Ammon's horn (tissue), 1 donor: ENCODE measurements around the gene NEAT1.

Source experiments
- DNase-seq: peaks from one replicate; pipeline ENCODE4 v3.0.0-alpha.2; 2016; ENCODE audit warnings: low spot score

Gene NEAT1

DNA sequence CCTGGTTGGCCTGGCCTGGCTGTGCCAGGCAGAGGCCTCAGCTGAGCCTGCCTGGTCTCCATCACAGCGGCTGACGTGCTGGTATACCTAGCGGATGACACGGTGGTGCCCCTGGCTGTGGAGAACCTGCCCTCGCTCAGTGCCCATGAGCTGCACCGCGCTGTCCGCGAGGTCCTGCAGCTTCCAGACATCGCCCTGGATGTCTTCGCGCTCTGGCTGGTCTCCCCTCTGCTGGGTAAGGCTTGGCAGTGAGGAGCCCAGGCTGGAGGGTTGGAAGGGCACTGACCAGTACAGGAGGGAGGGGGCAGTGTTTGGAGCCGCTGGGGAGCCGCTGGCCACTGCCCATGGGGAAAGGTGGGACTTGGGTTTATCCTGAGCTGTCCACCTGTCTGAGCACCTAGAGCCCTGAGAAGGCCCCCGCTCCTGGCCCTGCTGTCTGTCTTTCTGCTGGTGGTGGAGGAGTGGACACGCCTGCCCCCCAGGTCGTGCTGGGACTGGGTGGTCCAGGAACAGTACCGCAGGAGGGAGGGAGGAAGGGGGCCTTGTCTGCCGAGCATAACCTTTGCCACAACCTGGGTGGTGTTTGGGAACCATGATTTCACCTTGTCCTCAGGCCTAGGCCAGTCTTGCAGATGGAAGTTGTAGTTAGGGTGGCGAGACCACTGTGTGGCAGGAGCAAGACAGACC lies 33.2 kb upstream of the NEAT1 start:
- DNase-seq = no peak

DNA sequence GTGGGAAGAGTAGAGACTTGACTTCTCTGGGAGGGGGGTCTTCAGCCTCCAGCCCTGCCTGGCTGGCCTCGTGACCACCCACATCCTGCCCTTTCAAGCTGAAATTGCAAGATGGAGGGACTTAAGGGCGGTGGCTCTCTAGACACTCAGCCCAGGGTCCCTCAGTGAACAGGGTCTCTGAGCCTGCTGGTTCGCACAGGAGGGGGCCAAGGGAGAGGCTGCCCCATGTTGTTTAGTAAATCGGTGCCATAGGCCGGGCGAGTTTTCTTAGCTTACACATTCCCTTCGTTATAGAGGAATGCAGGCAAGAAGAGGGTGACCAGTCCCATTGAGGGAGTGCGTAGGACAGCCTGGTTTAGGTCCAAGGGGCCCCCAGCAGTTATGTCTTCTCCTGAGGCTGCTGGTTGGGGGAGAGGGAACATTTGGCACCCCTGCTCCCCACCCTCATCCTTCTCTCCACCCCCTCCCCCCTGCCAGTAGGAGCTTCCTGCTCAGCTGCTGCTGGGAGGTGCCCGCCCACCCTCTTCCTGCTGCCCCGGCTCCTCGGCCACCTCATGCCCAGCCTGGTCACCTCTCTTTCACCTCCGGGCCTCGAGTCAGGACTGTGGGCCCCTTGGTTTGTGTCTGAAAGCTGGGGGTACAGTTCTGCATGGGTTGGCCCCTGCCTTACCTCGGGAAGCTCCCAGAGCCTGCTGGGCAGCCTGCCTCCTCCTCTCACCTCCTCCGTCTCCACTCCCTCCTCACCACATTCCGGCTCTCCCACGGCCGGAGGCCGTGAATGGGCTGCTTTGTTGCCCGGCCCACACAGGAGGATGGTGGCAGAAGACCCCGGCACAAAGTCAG lies 32.3 kb upstream of the NEAT1 start:
- no peak for DNase-seq

DNA sequence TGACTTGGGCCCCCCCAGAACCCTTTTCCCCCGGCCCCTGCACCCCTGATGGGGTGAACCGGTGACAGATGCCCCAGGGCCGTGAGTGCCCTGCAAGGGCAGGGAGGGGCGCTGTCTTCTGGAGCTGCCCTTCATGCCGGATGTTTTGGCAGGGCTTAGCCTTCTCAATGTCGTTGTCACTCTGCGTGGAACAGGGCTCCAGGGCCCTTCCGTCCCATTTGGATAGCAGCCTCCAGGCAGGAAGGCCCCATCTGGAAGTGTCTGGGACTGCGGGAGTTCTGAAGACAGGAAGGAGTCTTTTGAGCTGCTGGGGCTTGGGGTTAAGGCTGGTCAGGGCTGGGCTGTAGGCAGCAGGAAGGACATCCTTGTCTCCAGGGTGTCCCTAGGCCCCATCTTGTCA lies 31.6 kb upstream of the NEAT1 start:
- no peak for DNase-seq

DNA sequence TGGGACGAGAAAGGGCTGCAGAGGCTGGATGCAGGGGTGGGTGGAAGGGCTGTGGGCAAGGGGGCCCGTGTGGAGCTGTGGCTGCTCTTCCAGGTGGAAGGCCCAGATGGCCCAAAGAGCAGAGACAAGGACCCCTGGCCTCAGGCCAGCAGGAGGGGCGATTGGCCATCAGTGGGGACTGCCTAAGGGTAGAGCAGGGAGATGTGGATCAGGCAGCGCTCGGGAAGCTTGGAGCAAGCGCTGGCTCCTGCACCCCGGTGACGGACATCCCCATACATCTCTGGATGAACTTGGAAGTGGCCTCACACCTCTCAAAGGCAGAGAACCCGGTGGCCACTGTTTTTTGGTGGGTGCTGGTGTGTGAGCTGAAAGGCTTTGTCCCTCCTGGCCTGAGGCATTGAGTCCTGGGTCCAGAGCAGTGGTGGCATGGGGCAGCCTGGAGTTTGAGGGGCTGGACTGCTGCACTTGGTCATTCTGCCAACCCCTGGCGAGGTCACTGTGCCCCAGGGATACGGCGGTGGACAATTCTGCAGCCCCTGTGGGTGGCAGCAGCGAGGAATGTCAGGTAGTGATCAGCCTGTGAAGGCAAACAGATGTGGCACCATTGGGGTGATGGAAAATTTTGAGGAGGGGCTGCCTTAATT lies 30.3 kb upstream of the NEAT1 start:
- no peak for DNase-seq

DNA sequence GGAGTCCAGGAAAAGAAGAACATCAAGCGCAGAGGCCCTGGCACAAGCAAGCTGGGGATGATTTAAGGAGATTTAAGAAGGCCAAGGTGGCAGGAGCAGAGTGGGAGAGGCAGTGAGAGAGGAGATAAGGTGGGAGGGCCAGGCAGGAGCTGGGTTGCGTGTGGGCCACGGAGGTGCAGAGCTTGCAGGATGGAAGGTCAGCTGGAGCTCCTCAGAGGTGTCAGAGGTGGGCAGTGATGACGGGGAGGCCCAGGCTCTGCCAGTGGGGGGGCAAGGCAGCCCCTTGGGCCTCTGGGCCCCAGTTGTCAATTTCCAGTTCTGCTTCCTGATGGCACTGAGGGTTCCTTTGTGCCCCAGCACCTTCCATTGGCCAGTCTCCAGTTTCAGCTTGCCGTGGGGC lies 29.7 kb upstream of the NEAT1 start:
- no peak for DNase-seq

DNA sequence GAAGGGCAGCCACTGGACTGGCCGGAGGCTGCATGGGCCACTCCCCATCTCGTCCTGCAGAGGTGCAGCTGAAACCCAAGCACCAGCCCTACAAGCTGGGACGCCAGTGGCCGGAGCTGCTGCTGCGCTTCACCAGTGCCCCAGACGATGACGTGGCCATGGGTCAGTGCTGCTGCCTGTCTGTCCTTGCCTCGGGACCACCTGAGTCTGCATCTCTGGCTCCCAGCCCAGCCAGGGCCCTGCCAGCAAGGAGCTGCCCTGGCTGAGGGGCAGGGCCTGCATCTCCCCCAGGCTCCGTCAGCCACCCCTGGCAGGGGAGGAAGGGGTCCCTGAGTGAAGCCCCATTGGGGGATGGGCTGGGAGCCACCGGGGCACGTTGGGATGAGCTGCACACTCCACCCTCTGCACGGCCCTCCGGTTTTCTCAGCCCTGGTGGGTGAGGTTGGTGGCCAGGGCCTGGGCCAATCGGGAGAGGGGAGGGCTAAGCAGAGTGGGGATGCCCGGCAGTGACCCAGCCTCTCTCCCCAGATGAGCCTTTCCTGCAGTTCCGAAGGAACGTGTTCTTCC lies 29.0 kb upstream of the NEAT1 start:
- DNase-seq = no peak

DNA sequence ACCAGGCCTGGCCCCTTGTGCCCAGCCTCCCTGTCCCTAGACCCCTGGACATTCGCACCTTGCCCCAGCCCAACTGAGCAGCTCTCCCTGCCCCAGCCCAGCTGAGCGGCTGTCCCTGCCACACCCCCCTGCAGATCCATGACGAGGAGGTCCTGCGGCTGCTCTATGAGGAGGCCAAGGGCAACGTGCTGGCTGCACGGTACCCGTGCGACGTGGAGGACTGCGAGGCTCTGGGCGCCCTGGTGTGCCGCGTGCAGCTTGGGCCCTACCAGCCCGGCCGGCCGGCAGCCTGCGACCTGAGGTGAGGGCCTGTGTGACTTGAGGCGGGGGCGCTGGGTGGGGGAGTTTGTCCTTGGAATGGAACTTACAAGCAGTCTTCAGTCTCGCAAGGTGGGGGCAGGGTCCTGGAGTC lies 28.5 kb upstream of the NEAT1 start:
- no peak for DNase-seq

DNA sequence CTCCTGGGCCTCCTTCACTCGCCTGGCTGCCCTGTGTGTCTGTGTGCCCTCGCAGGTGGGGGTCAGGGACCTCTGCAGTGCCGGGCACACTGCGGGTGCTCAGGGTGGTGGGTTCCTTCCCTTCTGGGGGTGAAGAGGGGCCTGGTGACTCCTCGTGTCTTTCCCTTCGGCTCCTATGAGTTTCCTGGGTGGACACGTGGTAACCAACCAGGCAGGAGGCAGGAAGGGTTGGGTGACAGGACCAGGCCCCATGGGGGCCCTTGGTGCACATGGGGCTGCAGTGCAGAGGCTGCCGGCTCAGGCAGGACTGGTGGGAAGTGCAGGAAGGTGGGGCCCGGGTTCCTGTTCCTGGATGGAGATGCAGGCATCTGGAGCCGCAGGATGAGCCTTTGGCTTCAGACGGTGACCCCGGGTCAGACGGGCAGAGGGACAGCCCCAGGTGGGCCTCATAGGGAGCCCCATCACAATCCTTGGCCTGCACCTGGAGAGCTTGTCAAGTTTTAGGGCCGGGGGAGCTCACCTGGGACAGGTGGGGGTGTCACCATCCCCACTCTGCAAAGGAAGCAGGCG lies 26.6 kb upstream of the NEAT1 start:
- DNase-seq = no peak

DNA sequence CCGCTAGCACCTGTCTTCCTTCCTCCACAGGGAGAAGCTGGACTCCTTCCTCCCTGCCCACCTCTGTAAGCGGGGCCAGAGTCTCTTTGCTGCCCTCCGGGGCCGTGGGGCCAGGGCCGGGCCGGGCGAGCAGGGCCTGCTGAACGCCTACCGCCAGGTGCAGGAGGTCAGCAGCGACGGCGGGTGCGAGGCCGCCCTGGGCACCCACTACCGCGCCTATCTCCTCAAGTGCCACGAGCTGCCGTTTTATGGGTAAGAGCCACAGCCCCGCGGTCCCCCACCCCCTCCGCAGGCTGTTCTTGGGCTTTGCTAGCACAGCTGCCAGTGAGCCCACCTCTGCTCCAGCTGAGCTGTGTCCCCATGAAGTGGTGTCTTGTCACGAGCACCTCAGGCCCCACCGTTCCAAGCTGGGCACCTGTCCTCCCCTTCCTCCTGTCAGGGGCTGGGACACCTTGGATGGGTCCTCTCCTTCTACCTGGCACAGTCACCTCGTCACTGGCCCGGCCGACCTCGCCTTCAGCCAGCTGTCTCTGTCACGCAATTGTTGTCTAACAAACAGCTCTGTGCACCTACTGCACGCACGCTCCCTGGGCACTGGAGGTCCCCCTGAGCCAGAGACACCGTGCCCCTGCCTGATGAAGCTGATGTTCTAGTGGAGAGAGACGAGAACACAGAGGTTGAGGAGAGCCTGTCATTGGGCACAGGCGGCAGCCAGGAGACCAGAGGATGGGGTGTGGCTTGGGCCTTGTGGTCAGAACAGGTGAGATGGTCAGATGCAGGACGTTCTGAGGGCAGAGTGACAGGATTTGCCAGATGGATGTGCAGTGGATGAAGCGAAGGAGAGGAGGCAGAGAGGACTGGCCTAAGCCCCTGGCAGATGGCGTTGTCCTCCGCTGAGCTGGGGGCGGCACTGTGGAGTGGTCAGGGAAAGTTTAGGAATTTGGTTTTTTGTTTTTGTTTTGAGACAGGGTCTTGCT lies 25.5 kb upstream of the NEAT1 start:
- DNase-seq = no peak

DNA sequence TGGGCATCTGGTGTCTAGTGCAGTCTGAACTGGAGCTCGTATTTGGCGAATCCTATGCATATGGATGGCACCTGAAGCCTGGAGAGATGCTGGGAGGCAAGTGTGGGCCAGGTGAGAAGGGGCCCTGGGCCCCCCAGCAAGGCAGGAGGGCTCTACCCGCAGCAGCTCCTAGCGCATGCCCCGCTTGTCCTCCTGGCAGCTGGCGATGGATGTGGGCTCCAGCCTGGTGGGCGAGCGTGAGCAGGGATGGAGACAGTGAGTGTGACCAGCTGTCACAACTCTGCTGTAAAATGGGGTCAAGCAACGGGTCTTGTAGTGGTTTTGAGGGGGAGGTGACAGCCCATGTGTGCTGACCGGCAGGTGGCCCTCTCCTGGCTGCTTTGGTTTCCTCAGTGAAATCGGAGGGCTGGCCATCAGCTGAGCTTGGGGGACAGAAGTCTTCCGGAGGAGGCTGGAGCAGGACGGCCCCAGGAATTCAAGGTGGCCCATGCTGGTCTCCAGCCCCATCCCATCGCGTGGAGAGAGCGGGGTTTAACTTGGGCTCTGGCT lies 24.2 kb upstream of the NEAT1 start:
- no peak for DNase-seq

DNA sequence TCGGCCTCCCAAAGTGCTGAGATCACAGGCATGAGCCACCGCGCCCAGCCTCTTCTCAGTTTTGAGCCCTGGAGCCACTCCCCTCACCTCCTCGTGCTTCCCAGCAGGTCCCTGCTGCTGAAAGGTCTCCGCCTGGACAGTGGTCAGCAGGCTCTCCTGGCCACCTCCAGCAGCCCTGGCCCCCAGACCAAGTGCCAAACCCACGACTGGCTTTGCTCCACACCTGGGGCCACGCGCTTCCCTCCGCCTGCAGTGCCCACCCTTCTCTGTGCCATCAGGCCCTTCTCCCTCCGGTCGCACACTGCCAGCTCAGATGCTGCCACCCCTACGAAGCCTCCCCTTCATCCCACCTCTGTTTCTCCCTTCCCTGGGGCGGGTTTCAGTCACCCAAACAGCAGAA lies 23.3 kb upstream of the NEAT1 start:
- no peak for DNase-seq

DNA sequence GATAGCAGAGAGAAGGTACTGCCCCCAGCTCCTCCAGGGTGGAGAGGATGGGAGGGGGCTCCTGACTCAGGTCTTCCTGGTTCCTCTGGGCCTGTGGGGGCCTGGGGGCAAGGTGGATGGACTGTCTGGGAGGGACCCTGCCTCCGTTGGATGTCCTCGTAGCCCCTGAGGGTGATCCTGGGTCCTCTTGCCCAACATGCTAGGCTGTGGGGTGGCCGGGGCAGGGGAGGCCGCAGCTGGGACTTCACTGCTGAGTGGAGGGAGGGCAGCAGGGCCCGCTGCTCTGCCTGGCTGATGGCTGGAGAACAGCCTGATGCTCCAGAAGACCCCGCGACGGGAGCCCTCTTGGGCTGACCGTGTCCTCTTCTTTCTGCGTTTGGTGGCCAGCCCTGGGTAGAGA lies 22.8 kb upstream of the NEAT1 start:
- no peak for DNase-seq

DNA sequence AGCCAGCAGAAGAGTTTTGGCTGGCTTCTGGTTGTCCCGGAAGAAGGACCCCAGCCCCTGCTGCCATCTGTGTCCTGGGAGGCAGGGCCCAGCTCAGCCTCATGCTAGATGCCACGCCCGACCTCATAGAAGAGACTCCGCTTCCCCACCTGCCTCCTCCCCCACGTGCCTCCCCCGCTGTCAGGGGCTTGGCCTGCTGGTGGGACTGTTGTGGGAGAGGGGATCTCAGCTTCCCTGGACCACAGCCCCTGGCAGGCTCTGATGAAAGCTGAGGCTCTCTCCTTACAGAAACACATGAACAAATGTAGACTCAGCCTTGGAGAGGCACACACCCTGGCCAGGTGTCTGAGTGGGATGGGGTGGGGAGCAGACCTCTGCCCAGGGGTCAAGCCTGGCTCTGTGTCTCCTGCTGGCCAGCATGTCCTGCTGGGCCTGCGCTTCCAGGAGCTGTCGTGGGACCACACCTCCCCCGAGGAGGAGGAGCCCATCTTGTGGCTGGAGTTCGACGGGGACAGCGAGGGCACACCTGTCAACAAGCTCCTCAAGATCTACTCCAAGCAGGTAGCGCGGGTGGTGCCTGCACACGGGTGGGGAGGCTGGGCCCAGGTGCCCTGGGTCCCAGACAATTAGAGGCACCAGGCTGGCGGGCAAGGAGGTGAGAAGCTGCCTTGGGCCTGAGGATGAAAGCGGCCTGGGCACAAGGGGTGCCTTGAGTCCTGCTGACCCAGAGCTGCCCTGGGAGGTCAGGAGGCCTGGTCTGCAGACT lies 22.1 kb upstream of the NEAT1 start:
- DNase-seq = no peak

DNA sequence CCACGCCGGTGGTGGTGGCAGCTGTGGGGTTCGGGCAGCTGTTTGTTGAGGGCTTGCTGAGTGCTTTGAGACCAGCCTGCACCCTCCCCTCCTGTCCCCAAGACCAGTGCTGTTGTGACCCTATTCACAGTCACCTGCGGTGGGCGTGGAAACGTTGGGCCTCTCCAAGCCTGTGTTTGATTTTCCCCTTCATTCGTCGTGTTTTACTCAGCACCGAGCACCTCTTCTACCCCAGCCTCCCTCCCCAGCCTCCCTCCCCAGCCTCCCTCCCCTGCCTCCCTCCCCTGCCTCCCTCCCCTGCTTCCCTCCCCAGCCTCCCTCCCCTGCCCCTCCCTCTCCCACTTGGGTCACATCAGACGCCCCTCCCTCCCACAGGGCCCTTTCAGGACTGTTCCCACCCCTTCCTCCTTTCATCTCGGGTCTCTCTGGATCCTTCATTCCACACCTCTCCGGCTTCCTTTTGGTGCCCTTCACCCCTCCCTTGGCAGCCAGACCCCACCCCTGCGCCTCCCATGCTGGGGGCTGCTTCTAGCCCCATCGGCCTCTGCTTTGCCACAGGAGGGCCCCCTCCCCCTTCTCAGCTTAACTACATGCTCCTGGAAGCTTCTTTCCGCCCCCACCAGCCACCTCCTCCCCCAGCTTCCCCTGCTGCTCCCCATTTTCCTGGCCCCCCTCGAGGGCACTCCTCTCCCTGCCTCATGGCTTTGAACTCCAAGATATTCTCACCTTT lies 21.4 kb upstream of the NEAT1 start:
- no peak for DNase-seq

DNA sequence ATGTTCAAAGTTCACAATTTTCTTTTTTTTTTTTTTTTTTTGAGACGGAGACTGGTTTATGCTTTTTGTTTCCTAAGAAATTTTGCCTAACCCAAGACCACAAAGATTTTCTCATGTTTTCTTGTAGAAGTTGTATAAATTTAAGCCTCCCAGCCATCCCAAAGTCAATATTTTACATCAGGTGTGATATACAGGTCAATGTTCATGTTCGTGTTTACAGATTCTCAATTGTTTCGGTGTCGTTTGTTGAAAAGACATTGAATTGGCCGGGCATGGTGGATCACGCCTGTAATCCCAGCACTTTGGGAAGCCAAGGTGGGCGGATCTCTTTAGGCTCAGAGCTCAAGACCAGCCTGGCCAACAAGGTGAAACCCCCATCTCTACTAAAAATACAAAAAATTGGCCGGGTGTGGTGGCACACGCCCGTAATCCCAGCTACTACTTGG lies 20.8 kb upstream of the NEAT1 start:
- DNase-seq = no peak

DNA sequence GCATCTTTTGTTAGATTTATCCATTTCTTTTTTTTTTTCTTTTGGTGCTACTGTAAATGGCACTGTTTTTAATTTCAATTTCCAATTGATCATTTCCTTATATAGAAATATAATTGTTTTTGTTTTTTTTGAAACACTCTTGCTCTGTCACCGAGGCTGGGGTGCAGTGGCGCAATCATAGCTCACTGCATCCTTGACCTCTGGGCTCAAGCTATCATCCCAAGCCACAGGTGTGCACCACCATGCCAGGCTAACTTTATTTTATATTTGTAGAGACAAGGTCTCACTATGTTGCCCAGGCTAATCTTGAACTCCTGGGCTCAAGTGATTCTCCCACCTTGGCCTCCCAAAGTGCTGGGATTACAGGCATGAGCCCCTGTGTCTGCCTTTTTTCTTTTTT lies 19.8 kb upstream of the NEAT1 start:
- DNase-seq = no peak

DNA sequence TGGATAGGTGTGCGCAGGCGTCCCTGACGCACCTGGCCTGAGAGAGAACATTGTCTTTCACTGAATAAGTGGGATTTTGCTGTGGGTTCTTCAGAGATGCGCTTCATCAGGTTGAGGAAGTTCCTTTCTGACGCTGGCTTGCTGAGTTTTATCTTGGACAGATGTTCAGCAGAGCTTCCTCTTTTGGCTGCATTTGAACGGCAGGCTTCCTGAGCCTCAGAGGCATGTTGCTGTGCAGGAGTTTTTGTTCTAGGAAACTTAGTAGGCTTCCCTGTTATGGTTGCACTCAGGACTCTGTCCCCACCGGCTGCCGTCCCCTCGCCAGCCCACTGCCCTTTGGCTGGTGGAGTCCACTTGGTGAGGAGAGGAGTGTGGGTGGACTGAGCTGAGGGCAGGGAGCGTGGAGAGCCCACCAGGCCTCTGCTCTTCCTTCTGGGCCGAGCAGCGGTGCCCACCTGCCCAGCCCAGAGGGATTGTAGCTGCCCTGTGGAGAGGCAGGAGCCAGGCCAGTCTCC lies 18.9 kb upstream of the NEAT1 start:
- peak; percentile 59 for DNase-seq

DNA sequence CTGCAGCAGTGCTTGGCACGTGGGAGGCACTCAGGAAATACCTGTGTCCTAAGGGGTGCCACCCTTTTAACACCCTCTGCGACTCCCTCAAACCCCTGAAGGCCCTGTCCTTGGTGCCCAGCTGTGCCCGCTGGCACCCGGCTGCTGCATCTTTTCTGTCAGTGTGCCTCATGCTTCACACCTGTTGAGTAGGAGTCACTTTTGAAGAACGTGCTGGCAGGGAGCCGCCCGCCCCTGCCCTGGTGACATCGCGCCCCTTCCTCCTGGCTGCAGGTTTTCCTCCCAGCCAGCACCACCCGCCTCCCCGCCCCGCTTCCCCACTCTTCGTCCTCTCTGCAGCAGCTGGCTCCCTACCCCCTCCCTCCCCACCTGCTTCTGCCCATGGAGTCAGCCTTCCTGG lies 18.4 kb upstream of the NEAT1 start:
- no peak for DNase-seq

DNA sequence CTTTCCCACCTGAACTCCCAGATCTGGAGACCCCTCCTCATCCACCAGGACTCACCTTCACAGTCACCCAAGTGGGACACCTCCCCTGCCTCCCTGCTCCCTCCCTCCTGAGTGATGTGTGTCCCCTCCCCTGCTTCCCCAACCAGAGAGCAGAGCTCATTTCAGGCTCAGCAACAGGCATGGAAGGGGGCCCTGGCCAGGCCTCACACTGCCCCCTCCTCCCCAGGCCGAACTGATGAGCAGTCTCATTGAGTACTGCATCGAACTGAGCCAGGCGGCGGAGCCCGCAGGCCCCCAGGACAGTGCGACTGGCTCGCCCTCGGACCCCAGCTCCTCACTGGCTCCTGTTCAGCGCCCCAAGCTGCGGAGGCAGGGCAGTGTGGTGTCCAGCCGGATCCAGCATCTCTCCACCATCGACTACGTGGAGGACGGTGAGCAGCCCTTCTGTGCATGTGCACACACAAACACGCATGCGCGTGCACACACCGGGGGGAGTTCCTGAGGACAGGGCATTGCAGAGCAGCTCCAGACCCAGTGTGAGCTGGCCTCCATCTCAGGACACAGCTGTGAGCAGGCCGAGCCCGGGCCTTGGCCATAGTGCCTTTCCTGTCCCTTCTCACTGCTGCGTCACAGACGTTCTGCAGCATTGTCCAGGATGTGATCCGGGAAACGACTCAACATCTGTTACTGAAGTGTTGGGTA lies 17.8 kb upstream of the NEAT1 start:
- no peak for DNase-seq
